CD4-positive, alpha-beta T cell treated with Interleukin-6 at 100 ng/mL for 8 hours (primary cell): ENCODE results near the gene COL23A1.
"Not testable (repeated sequence)": the region's sequence is repeated elsewhere in the genome, so short reads cannot be mapped to it uniquely, and the experiment has no call there.

Source experiments
- DNase-seq: peaks from one replicate; pipeline ENCODE4 v3.0.0-alpha.2; 2020; ENCODE audit warnings: mixed read lengths, low spot score

Gene COL23A1

GRCh38 chr5:178265746-178266145 is 324.4 kb downstream of the COL23A1 start:
- no peak for DNase-seq

GRCh38 chr5:178264044-178264443 is 326.1 kb downstream of the COL23A1 start:
- DNase-seq, result no peak

DNA sequence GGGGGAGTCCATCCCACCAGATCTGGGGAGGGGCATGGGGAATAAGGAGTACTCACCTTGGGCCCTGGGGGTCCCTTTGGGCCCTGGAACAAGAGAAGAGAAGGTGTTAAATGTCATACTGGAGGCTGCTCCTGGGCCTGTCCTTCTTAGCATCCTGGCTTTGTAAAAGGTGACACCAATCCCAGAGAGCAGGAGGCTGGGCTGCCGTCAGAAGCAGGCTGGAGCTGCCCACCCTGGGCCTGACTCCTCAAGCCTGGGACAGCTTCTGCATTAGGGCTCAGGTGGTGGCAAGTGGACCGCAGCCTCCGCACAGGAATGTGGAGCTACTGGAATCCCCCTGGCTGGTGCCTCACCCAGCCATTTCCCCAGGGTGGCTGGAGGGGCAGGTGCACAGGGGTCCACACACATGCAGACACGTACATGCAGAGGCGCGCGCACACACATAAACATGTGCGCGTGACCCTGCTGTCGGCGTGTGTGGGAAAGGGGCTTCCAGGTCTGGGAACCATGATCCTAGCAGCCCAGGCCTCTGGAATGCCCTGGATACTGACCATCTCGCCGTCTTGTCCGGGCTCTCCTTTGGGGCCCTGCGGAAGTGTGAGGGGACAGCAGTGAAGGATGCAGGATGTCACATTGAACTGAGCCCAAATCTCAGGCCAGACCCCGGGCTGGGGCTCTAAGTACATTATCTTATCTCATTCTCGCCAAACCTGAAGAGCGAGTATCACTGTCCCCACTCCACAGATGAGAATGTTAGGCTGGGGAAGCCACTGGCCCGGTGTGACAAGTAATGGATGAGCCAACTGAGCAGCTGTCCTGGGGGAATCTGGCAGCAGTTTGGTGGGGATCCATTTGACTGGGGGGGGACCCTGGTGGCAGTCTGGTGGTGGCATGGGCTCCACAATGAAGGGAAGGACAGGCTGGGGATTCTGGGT is 328.3 kb downstream of the COL23A1 start:
- no peak for DNase-seq

DNA sequence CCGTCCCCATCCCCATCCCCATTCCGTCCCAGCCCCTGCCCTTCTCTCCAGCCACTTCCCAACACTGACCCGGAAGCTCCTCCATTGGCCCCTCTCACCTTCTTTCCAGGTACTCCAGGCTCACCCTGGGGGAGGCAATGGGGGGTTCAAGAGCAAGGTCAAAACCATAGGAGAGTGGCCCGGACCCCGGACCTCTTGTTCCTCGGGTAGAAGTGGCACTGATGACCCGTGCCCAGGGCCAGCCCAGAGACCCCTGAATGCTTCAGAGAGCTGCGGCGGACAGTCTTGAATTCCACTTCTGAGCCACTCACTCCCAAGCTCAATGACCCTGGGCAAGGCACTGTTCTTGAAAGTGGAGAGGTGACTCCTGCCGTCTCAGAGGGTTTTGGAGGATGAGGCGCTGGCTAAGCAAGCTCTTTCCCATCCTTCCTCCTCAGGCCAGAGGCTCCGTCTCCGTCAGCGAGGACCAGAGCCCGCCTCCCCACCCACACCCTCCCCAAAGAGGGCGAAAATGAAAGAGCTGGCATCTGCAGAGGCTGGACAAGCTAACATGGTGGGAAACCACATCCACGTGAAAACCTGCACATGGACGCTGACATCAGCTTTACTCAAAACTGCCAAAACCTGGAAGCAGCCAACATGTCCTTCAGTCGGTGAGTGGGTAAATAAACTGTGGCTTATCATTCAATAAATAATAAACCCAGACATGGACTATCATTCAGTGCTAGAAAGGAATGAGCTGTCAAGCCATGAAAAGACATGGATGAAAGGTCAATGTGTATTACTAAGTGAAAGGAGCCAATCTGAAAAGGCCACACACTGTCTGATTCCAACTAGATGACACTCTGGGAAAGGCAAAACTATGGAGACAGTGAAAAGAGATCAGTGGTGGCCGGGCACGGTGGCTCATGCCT is 330.3 kb downstream of the COL23A1 start:
- no peak for DNase-seq

DNA sequence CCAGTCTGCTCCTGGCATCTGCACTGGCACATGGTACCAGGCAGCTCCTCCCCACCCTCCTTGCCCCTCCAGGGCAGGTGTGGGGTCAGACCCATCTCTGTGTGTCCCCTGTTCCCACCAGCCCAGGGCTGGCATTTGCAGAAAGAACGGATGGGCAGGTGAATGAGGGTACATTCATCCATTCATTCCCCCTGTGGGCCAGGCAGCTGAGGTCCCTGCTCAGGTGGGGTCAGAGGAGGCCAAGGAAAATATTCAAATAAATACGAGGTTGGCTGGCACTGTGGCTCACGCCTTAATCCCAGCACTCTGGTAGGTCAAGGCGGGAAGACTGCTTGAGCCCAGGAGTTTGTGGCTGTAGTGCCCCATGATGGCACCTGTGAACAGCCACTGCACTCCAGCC is 332.5 kb downstream of the COL23A1 start:
- no peak for DNase-seq

DNA sequence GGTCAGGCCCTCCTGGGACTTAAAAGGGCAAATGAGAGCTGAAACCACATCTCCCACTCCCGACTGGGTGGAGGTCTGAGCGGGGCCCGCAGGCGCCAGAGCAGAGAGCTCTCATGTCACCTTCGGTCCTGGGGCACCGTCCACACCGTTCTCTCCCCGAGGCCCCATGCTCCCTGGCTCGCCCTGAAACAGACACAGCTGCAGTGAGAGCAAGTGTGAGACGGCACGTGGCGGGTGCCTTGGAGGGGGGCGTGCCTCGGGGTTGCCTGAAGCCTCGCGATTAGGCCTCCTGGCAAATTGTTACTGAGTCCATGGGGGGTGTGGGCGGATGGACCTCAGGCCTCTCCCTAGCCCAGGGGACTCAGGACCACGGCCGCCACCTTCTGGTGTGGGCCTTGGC is 333.4 kb downstream of the COL23A1 start:
- DNase-seq, result no peak

DNA sequence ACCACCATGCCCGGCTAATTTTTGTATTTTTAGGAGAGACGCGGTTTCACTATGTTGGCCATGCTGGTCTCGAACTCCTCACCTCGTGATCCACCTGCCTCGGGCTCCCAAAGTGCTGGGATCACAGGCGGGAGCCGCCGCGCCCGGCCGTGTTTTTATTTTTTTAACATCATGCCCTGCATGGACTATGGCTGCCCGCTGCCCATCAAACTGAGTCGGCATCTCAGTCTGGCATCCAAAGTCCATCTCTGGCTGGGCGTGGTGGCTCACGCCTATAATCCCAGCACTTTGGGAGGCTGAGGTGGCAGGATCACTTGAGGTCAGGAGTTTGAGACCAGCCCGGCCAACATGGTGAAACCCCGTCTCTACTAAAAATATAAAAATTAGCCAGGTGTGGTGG is 336.6 kb downstream of the COL23A1 start:
- not testable (repeated sequence) for DNase-seq

- no peak for DNase-seq
Measured at GRCh38 chr5:178252258-178252657, 337.9 kb downstream of the COL23A1 start.

DNA sequence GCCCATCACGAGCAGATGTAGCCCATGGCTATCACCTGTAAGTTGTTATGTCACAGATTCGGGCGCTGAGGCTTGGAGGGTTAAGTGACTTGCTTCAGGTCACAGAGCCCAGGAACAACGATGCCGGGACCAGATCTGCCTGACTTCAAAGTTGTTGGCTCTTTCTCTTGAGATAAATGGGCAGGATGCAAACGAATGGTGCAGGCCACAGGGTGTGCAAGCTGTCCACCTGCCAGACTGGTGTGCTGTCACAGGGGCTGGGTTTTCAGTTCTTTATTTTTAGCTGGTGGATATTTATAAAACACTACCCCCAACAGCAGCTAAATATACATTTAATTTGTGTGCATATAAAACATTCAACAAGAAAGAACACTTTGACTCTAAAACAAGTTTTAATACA is 339.9 kb downstream of the COL23A1 start:
- DNase-seq, result no peak

GRCh38 chr5:178249191-178249989 is 340.8 kb downstream of the COL23A1 start:
- peak; percentile 33 for DNase-seq

GRCh38 chr5:178248750-178249149 is 341.4 kb downstream of the COL23A1 start:
- DNase-seq, result no peak

GRCh38 chr5:178247481-178248456 is 342.4 kb downstream of the COL23A1 start:
- DNase-seq, result no peak

DNA sequence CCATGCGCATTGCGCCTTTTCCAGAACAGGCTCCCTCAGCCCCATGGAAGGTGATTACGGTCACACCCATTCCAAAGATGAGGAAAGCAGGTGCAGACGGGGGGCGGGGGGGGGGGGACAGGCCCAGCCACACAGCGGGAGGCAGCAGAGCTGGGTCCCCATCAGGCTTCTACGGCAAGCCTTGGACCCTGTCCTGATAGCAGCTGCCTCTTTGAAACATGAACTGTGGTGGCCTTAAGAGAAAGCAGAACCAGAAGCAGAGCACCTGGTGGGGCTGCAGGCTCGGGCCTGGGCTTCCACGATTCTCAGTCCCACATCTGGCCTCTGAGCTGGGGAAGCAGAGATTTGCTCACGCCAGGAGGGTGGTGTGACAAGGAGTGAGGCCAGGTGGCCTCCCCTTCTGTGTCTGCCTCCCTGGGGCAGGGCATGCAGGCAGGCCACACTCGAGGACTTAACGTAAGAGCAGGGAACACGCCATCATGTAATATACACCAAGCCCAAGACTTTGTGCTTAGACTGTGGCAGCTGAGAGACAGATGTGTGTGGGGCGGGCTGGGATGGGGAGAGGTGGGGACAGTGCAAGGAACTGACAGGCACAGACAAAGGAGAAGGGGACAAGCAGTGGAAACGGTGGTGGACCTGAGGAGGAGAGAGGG is 343.4 kb downstream of the COL23A1 start:
- no peak for DNase-seq

DNA sequence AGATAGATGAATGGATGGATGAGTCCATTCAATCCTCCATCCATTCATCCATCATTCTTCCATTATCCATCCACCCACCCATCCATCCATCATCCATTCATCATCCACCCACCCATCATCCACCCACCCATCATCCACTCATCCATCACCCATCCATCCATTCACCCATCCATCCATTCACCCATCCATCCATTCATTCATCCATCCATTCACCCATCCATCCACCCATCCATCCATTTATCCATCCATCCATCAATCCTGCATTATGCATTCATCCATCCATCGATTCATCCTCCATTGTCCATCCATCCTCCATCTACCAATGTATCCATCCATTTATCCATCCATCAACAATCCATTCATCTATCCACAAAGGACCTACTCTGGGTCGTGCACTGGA is 344.8 kb downstream of the COL23A1 start:
- DNase-seq, result no peak

DNA sequence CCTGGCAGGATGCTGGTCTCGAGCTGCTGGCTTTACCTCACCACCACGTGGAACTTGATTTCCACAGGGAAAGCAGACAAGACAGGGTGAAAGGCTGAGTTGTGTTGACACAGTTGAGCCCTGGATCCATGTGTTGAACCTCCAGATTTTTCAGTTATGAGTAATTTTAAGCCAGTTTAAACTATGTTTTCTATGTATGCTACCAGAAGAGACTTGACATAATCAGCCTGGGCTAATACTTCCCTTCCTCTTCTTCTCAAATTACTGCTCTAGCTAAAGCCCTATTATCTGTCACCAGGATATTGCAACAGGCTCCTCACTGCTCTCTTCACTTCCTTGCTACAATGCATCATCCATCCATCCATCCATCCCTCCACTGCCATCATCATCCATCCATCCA is 345.6 kb downstream of the COL23A1 start:
- DNase-seq, result no peak

- no peak for DNase-seq
Measured at GRCh38 chr5:178242416-178242815, 347.8 kb downstream of the COL23A1 start.

DNA sequence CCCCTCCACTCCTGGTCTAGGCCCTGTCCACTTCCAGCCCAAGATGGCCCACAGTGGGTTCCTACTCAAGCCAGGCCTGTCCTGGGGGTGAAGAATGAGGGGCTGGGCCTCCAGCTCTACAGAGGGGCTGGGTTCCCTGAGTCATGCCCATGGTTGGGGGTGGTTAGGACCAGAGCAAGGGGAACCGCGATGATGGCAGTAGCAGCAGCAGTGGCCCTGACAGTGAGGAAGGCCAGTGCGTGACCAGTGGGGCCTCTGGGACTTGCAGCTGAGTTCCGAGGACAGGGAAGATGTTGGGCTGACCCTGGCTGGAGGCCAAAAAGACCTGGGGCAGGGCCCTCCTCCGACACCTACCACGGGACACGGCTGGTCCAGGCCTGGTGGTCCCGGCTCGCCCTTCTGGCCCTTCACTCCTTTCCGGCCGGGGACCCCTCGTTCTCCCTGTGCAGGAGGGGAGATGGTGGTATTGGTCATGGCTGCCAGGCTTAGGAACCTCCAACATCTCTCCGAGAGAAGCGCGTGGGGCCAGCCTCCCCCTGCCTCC is 348.4 kb downstream of the COL23A1 start:
- DNase-seq, result no peak

GRCh38 chr5:178241231-178241663 is 348.9 kb downstream of the COL23A1 start:
- DNase-seq, result no peak

DNA sequence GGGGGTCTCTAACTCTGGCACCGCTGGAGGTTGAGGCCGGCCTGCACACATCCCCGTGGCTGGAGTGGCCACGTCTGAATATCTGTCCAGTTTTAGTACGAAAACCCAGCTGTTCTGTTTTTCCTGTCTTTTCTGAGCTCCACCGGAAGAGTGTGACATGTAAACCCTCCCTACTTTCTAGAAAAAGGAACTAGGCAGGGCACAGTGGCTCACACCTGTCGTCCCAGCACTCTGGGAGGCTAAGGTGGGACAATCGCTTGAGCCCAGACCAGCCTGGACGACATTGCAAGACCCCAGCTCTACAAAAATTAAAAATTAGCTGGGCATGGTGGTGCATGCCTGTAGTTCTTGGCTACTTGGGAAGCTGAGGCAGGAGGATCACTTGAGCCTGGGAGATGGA is 349.4 kb downstream of the COL23A1 start:
- DNase-seq, result no peak

GRCh38 chr5:178240341-178240741 is 349.9 kb downstream of the COL23A1 start:
- DNase-seq, result no peak
